ENCODE results near the gene GMDS.

GMDS gene

GRCh38 chr6:1778686-1779235 lies 466.6 kb downstream of the GMDS start:
- Histone ChIP-seq H3K9me3 (ENCODE audit: control insufficient read depth, low read length) (no peaks in the 10 kb centered on the region), H3K27ac (ENCODE audit: insufficient read depth, low read length, poor library complexity, severe bottlenecking) (no peak overlapping the region), H3K36me3 (ENCODE audit: control insufficient read depth, insufficient read depth, low read length) (no peaks in the 10 kb centered on the region), H3K27me3 (replicated peaks; ENCODE audit: control insufficient read depth, insufficient read depth, low read length, poor library complexity, severe bottlenecking) (no peaks in the 10 kb centered on the region), H3K4me1 (ENCODE audit: control insufficient read depth, insufficient read depth, low read length, poor library complexity, severe bottlenecking) (peaks cover 7% of the 10 kb centered on the region), H3K4me3 (ENCODE audit: insufficient read depth, low read depth, low read length, poor library complexity, severe bottlenecking) (no peak overlapping the region)
- no peak for DNase-seq

- no peaks in the 10 kb centered on the region for H3K36me3 ChIP-seq (ENCODE audit: control insufficient read depth, insufficient read depth, low read length)
- H3K27ac ChIP-seq (ENCODE audit: insufficient read depth, low read length, poor library complexity, severe bottlenecking), result no peak overlapping the region
- no peak for DNase-seq
- H3K27me3 ChIP-seq (replicated peaks; ENCODE audit: control insufficient read depth, insufficient read depth, low read length, poor library complexity, severe bottlenecking), result no peaks in the 10 kb centered on the region
- no peak overlapping the region for H3K4me3 ChIP-seq (ENCODE audit: insufficient read depth, low read depth, low read length, poor library complexity, severe bottlenecking)
- H3K9me3 ChIP-seq (ENCODE audit: control insufficient read depth, low read length), result no peaks in the 10 kb centered on the region
- peaks cover 7% of the 10 kb centered on the region for H3K4me1 ChIP-seq (ENCODE audit: control insufficient read depth, insufficient read depth, low read length, poor library complexity, severe bottlenecking)
Observed at GRCh38 chr6:1777921-1778685, 467.3 kb downstream of the GMDS start.

GRCh38 chr6:1775441-1775840 lies 470.0 kb downstream of the GMDS start:
- Histone ChIP-seq H3K27ac (ENCODE audit: insufficient read depth, low read length, poor library complexity, severe bottlenecking) (no peak overlapping the region), H3K4me3 (ENCODE audit: insufficient read depth, low read depth, low read length, poor library complexity, severe bottlenecking) (no peak overlapping the region), H3K27me3 (replicated peaks; ENCODE audit: control insufficient read depth, insufficient read depth, low read length, poor library complexity, severe bottlenecking) (no peaks in the 10 kb centered on the region), H3K9me3 (ENCODE audit: control insufficient read depth, low read length) (no peaks in the 10 kb centered on the region), H3K4me1 (ENCODE audit: control insufficient read depth, insufficient read depth, low read length, poor library complexity, severe bottlenecking) (peaks cover 7% of the 10 kb centered on the region), H3K36me3 (ENCODE audit: control insufficient read depth, insufficient read depth, low read length) (no peaks in the 10 kb centered on the region)
- no peak for DNase-seq

DNA sequence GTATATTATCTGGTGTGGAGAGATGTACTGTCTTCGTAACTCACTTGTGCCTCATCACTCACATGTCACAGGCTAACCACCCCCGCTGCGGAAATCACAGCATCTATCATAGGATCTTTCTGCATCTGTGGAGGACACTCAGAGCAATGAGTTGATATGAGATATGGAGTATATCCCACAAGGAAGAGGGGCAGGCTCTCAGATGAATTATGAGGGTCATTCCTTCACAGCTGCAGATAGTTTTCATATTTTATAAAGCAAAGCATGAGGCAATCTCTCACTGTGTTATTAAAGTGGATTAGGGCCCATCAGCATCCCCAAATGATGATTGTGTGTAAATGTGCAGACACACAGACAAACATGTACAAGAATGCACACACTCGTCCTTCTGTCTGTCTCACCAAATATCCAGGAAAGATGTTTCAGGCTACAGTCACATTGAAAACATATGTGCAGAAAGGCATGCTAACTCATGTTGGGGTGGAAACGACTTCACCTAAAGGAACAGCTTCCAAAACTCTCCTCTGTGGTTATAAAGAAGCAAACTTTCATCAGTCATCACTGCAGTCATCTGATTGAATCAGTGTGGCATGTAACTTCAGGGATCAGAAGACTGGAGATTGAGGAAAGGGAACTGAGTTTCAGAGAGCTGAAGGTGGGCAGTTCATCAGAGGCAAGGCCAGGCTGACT lies 471.0 kb downstream of the GMDS start:
- peaks cover 7% of the 10 kb centered on the region for H3K4me1 ChIP-seq (ENCODE audit: control insufficient read depth, insufficient read depth, low read length, poor library complexity, severe bottlenecking)
- no peak for DNase-seq
- no peaks in the 10 kb centered on the region for H3K36me3 ChIP-seq (ENCODE audit: control insufficient read depth, insufficient read depth, low read length)

GRCh38 chr6:1773700-1774099 lies 471.7 kb downstream of the GMDS start:
- no peak overlapping the region for H3K4me3 ChIP-seq (ENCODE audit: insufficient read depth, low read depth, low read length, poor library complexity, severe bottlenecking)
- no peaks in the 10 kb centered on the region for H3K27me3 ChIP-seq (replicated peaks; ENCODE audit: control insufficient read depth, insufficient read depth, low read length, poor library complexity, severe bottlenecking)
- no peak overlapping the region for H3K27ac ChIP-seq (ENCODE audit: insufficient read depth, low read length, poor library complexity, severe bottlenecking)
- no peaks in the 10 kb centered on the region for H3K36me3 ChIP-seq (ENCODE audit: control insufficient read depth, insufficient read depth, low read length)
- DNase-seq, result no peak
- no peaks in the 10 kb centered on the region for H3K9me3 ChIP-seq (ENCODE audit: control insufficient read depth, low read length)
- H3K4me1 ChIP-seq (ENCODE audit: control insufficient read depth, insufficient read depth, low read length, poor library complexity, severe bottlenecking), result peaks cover 7% of the 10 kb centered on the region

More for the DNA sequence above, 471.0 kb downstream of the GMDS start:
- Histone ChIP-seq H3K9me3 (ENCODE audit: control insufficient read depth, low read length) (no peaks in the 10 kb centered on the region), H3K4me3 (ENCODE audit: insufficient read depth, low read depth, low read length, poor library complexity, severe bottlenecking) (no peak overlapping the region), H3K27me3 (replicated peaks; ENCODE audit: control insufficient read depth, insufficient read depth, low read length, poor library complexity, severe bottlenecking) (no peaks in the 10 kb centered on the region), H3K27ac (ENCODE audit: insufficient read depth, low read length, poor library complexity, severe bottlenecking) (no peak overlapping the region)

DNA sequence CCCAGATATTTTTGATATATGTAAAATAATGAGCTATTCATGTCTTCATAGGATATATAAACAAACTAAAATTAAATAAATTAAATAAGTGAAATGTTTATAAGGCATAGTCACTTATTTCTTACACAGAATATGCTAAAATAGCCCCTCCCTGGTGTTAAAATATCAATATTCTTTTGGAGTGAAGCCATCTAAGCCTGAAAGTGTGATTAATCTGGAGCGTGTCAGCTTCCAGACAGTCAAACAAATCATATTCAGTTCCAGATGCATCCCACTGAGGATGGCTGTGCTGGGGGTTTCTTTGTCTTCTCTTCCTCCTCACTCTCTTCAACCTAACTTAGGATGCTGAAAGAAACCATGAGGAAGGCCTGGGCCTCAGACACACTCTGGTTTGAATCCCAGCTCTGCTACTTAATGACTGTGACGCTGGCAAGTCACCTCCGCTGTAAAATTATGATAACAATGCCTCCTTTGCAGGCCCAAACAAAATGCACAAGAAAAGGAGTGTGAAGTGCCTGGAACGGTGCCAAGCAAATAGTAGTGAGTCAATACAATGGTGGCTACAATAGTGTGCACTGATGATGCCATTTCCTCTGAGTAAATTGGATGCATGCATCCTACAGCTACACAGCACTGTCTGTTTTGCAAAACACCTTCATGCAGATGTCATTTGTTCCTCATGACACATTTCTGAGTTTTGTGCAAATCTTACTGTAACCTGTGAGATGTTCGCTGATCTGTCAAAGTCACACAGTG lies 474.3 kb downstream of the GMDS start:
- no peak for DNase-seq
- H3K4me1 ChIP-seq (ENCODE audit: control insufficient read depth, insufficient read depth, low read length, poor library complexity, severe bottlenecking), result peaks cover 7% of the 10 kb centered on the region
- no peak overlapping the region for H3K27ac ChIP-seq (ENCODE audit: insufficient read depth, low read length, poor library complexity, severe bottlenecking)
- H3K9me3 ChIP-seq (ENCODE audit: control insufficient read depth, low read length), result no peaks in the 10 kb centered on the region
- H3K27me3 ChIP-seq (replicated peaks; ENCODE audit: control insufficient read depth, insufficient read depth, low read length, poor library complexity, severe bottlenecking), result no peaks in the 10 kb centered on the region
- H3K4me3 ChIP-seq (ENCODE audit: insufficient read depth, low read depth, low read length, poor library complexity, severe bottlenecking), result no peak overlapping the region
- H3K36me3 ChIP-seq (ENCODE audit: control insufficient read depth, insufficient read depth, low read length), result no peaks in the 10 kb centered on the region

DNA sequence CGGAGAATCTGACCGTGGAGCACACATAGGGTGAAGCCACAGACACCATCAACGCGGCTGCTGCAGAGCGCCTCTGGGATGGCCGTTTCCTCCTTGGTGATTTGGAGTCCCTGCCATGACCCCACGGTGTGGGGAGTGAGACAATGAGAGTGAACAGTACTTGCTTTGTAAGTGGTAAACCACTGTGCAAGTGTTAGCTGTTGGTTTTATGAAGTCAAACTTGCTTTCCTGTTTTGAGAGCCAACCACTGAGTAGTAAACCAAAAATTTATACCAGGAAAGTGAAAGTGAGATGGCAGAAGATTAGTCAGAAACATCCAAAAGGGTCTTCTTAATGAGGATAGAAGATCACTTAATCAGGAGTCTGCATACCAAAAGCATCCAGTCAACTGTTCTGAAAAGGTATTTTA lies 475.0 kb downstream of the GMDS start:
- Histone ChIP-seq H3K9me3 (ENCODE audit: control insufficient read depth, low read length) (no peaks in the 10 kb centered on the region), H3K27ac (ENCODE audit: insufficient read depth, low read length, poor library complexity, severe bottlenecking) (no peak overlapping the region), H3K4me1 (ENCODE audit: control insufficient read depth, insufficient read depth, low read length, poor library complexity, severe bottlenecking) (peaks cover 7% of the 10 kb centered on the region), H3K4me3 (ENCODE audit: insufficient read depth, low read depth, low read length, poor library complexity, severe bottlenecking) (peak overlapping the region; percentile 1), H3K27me3 (replicated peaks; ENCODE audit: control insufficient read depth, insufficient read depth, low read length, poor library complexity, severe bottlenecking) (no peaks in the 10 kb centered on the region), H3K36me3 (ENCODE audit: control insufficient read depth, insufficient read depth, low read length) (no peaks in the 10 kb centered on the region)
- DNase-seq, result no peak

DNA sequence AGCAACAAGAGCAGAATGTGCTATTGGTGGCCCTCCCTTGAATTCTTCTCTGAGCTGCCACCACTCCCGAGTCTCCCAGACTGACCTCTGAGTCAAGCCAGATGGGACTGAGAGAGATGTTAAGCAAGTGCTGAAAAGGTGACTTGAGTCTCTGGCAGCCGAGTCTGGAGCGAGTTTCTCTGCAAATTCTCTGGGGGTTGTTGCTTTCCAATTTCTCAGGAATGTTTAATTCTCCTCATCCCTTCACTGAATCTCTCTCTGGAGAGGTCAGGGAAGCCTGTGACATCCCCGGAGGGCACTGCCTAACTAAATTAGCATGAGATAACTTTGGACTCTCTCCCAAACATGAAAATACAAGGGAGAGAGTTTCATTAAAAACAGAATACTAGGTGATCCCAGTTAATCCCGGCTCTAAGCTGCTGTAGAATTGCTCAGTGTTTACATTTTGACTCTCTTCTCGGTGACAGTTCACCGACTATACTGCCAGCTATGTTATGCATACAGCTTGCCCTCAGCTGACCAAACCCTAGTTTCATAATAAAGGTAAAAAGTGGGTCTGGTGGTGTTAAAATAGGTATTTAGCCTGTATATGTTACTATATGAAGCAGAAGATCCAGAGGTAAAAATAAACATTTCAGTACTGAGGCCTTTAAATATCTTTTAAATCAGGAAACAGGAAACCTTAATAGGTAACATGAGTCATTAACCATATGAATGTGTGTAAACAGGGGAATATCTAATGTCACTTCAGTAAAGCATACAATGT lies 477.7 kb downstream of the GMDS start:
- no peak overlapping the region for H3K27ac ChIP-seq (ENCODE audit: insufficient read depth, low read length, poor library complexity, severe bottlenecking)
- no peaks in the 10 kb centered on the region for H3K36me3 ChIP-seq (ENCODE audit: control insufficient read depth, insufficient read depth, low read length)
- no peaks in the 10 kb centered on the region for H3K9me3 ChIP-seq (ENCODE audit: control insufficient read depth, low read length)
- H3K4me1 ChIP-seq (ENCODE audit: control insufficient read depth, insufficient read depth, low read length, poor library complexity, severe bottlenecking), result no peaks in the 10 kb centered on the region
- DNase-seq, result no peak
- H3K27me3 ChIP-seq (replicated peaks; ENCODE audit: control insufficient read depth, insufficient read depth, low read length, poor library complexity, severe bottlenecking), result no peaks in the 10 kb centered on the region
- H3K4me3 ChIP-seq (ENCODE audit: insufficient read depth, low read depth, low read length, poor library complexity, severe bottlenecking), result no peak overlapping the region

GRCh38 chr6:1766654-1767053 lies 478.8 kb downstream of the GMDS start:
- Histone ChIP-seq H3K4me3 (ENCODE audit: insufficient read depth, low read depth, low read length, poor library complexity, severe bottlenecking) (no peak overlapping the region), H3K36me3 (ENCODE audit: control insufficient read depth, insufficient read depth, low read length) (no peaks in the 10 kb centered on the region), H3K27ac (ENCODE audit: insufficient read depth, low read length, poor library complexity, severe bottlenecking) (no peak overlapping the region), H3K4me1 (ENCODE audit: control insufficient read depth, insufficient read depth, low read length, poor library complexity, severe bottlenecking) (no peaks in the 10 kb centered on the region), H3K27me3 (replicated peaks; ENCODE audit: control insufficient read depth, insufficient read depth, low read length, poor library complexity, severe bottlenecking) (no peaks in the 10 kb centered on the region), H3K9me3 (ENCODE audit: control insufficient read depth, low read length) (no peaks in the 10 kb centered on the region)
- no peak for DNase-seq
